NCI-H2227 (cell line): ENCODE measurements around the gene FSD1.
"Not testable (repeated sequence)": the region's sequence is repeated elsewhere in the genome, so short reads cannot be mapped to it uniquely, and the experiment has no call there.

Source experiments
- DNase-seq: peaks from one replicate; lab custom pipeline; 2025; ENCODE audit not compliant: unreplicated experiment; lab: John Stamatoyannopoulos, UW

Gene FSD1

GRCh38 chr19:4304538-4305256 lies at the start of gene FSD1:
FSD1 (plus strand) TSS chr19:4304598; CDS start chr19:4304747, 149 bp downstream.
- DNase-seq, result peak; percentile 85

GRCh38 chr19:4256563-4256962 lies 47.8 kb upstream of the FSD1 start:
- no peak for DNase-seq

- DNase-seq, result no peak
Observed at GRCh38 chr19:4257025-4257424, 47.4 kb upstream of the FSD1 start.

- DNase-seq, result no peak
Observed at GRCh38 chr19:4258181-4258580, 46.2 kb upstream of the FSD1 start.

GRCh38 chr19:4260613-4261191 lies 43.7 kb upstream of the FSD1 start:
- DNase-seq, result no peak

GRCh38 chr19:4264812-4265211 lies 39.6 kb upstream of the FSD1 start:
- DNase-seq, result no peak

- DNase-seq, result no peak
Observed at GRCh38 chr19:4266253-4267000, 38.0 kb upstream of the FSD1 start.

- peak; percentile 42 for DNase-seq
Observed at GRCh38 chr19:4267101-4267900, 37.1 kb upstream of the FSD1 start.

- DNase-seq, result no peak
Observed at GRCh38 chr19:4267901-4268815, 36.2 kb upstream of the FSD1 start.

GRCh38 chr19:4268816-4269430 lies 35.5 kb upstream of the FSD1 start:
- no peak for DNase-seq

GRCh38 chr19:4272894-4273293 lies 31.5 kb upstream of the FSD1 start:
- no peak for DNase-seq

GRCh38 chr19:4274321-4274686 lies 30.1 kb upstream of the FSD1 start:
- DNase-seq, result not testable (repeated sequence)

GRCh38 chr19:4277191-4277696 lies 27.2 kb upstream of the FSD1 start:
- peak; percentile 83 for DNase-seq

- DNase-seq, result no peak
Observed at GRCh38 chr19:4278010-4278409, 26.4 kb upstream of the FSD1 start.

GRCh38 chr19:4278419-4279266 lies 25.8 kb upstream of the FSD1 start, which contains the start of gene SHD:
SHD (plus strand) TSS chr19:4279266; CDS start chr19:4280064, 798 bp downstream.
- DNase-seq, result no peak

GRCh38 chr19:4279267-4279529 lies 25.2 kb upstream of the FSD1 start:
- DNase-seq, result no peak

GRCh38 chr19:4279530-4280422 lies 24.6 kb upstream of the FSD1 start:
- no peak for DNase-seq
